ENCODE data around the gene PELI3. TPM values are rescaled to one million over a fixed set of nuclear protein-coding genes. Genes with fewer than 3 reads are reported as not detected.
A peak's percentile ranks its signal among the peaks of the same experiment; 100 is the strongest.

The PELI3 gene, protein sequence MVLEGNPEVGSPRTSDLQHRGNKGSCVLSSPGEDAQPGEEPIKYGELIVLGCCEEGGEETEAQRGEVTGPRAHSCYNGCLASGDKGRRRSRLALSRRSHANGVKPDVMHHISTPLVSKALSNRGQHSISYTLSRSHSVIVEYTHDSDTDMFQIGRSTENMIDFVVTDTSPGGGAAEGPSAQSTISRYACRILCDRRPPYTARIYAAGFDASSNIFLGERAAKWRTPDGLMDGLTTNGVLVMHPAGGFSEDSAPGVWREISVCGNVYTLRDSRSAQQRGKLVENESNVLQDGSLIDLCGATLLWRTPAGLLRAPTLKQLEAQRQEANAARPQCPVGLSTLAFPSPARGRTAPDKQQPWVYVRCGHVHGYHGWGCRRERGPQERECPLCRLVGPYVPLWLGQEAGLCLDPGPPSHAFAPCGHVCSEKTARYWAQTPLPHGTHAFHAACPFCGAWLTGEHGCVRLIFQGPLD
- 1 to 10 TPM; 5.1 to 5.8 TPM for total RNA-seq

DNA sequence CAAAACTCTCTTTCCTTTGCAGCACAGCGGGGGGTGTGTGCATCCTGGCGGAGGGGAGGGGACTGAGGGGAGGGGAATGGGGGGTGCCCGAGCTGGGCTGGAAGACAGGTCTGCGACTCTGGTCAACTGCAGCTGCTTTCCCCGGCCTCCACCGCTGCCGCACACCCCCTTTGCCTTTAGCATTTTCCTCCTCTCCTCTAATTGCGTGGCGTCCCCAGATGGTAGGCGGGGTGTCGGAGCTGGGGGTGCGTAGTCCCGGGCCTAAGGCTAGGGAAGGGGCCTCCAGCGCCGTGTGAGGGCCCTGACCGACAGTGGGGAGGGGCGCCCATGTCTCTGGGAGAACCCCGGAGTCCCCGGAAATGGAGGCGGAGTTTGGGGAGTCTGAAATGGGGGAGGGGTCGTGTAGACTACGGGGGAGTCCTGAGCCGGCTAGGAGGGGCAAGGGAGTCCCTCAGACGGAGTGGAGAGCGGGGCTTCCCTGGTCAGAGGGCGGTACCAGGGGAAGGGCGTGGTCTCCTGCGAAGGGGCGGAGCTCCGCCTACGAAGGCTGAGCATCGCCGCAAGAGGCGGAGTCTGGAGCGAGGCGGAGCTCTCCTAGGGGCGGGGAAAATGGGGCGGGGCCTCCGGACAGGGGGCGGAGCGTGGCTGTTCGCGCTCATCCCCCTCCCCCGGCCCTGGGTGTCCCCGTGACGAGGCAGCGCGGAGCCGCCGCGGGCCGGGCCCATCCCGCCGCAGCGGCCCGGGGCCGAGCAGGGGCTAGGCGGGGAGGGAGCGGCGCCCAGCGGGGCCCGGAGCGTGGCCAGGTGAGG, at the start of gene PELI3:
TSS of gene PELI3 (plus strand) at position 681 of the 809 bp plus-strand sequence. CDS start 1,224 bp downstream, outside the sequence.
- peaks cover 9% of the 10 kb centered on the region for H3K9me3 Mint-ChIP-seq (ENCODE audit: insufficient read depth)
- ATAC-seq = peak; percentile 85
- H3K27ac Mint-ChIP-seq = peak within 1 kb of the TSS; percentile 78
- H3K36me3 Mint-ChIP-seq (ENCODE audit: low read depth) = peaks cover 6% of the 10 kb centered on the region
- CTCF ChIA-PET = interaction anchor here (0.6 to 3.9 kb wide), 10 partner anchors 12 to 172 kb away, joined by 3 to 23 read pairs (median 4); partner anchors contain the start of genes DPP3, MRPL11 and RBM4
- H3K27me3 Mint-ChIP-seq (ENCODE audit: low read depth) = no peaks in the 10 kb centered on the region
- peak within 1 kb of the TSS; percentile 81 for H3K4me3 Mint-ChIP-seq
- peaks cover 48% of the 10 kb centered on the region for H3K4me1 Mint-ChIP-seq (ENCODE audit: low read depth)
- DNase-seq = peak; percentile 93
- POLR2A ChIA-PET = interaction anchor here (0.5 to 1.0 kb wide), 2 partner anchors 14 to 80 kb away, joined by 3 to 7 read pairs; partner anchors contain the start of gene DPP3

DNA sequence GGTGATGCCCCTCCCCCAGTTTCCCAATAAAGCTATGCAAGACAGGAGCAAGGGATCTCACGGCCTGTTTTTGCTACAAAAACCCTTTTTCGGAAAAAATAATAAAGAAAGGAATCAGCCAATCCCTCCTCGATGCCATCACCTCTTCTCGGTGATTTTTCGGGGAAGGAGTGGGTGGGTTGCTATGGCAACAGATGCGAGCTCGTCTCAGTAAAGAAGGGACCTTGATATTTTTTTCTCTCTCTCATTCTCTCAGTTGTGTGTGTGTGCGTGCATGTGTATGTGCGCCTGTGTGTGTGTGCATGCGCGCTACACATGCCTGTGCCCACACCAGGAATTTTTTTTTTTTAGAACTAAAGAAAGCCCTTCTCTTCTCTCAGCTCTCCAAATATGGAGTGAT, 49.7 kb upstream of the PELI3 start:
- no peak for DNase-seq
- no peak overlapping the region for H3K4me3 Mint-ChIP-seq
- ChIA-PET CTCF (interaction anchor here (1.0 to 2.3 kb wide), 4 partner anchors 9 to 263 kb away, joined by 3 to 27 read pairs (median 4); partner anchors contain the start of gene MRPL11), POLR2A (interaction anchor here (2.5 kb wide), 1 partner anchor 22 kb away, joined by 10 read pairs; the partner anchor contains the start of gene MRPL11)
- H3K36me3 Mint-ChIP-seq (ENCODE audit: low read depth) = no peaks in the 10 kb centered on the region
- H3K9me3 Mint-ChIP-seq (ENCODE audit: insufficient read depth) = peaks cover 5% of the 10 kb centered on the region
- H3K27ac Mint-ChIP-seq = no peak overlapping the region
- ATAC-seq = no peak
- peaks cover 39% of the 10 kb centered on the region for H3K27me3 Mint-ChIP-seq (ENCODE audit: low read depth)
- peaks cover 13% of the 10 kb centered on the region for H3K4me1 Mint-ChIP-seq (ENCODE audit: low read depth)

DNA sequence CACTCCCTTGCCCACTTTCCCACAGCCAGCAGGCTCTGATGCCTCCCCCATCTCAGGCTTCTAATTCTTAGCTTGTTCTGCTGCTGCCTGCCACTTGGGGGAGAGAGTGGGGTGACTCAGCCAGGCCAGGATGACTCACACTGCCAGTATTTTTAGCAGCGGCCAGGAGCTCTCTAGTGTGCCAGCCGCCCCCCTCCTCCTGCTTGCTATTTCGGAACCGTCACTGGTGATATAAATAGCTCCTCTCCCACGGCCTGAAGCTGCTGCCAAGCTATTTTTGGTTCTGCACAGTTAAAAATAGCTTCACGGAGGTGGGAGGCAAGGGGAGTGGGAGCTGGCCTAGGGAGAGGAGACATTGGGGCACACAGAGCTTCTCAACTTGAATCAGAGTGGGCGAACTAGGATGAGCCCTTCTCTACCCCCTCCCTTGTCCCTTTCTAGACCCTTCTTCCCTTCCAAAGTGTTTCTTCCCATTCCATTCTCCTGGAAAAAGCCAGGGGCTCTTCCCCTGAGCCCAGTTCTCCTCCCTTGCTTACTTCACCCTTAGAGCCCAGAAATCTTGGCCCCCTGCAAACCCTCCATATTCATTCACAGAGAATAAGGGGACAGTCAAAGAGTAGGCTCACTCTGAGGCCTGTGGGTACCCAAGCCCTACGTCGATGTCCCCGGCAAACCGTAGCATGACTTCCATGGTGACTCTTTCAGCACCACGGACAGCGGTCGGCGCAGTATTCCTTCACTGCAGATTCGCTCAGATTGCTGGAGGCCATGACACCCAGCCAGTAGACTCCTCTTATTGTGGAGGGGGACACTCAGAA, 48.3 kb upstream of the PELI3 start:
- CTCF ChIA-PET = interaction anchor here (0.7 to 2.3 kb wide), 12 partner anchors 8 to 261 kb away, joined by 3 to 27 read pairs (median 4); partner anchors contain the start of genes MRPL11, PELI3 and RBM4B
- peaks cover 37% of the 10 kb centered on the region for H3K27me3 Mint-ChIP-seq (ENCODE audit: low read depth)
- no peak overlapping the region for H3K27ac Mint-ChIP-seq
- H3K36me3 Mint-ChIP-seq (ENCODE audit: low read depth) = no peaks in the 10 kb centered on the region
- H3K4me1 Mint-ChIP-seq (ENCODE audit: low read depth) = peaks cover 13% of the 10 kb centered on the region
- DNase-seq (peak; percentile 82), ATAC-seq (peak; percentile 58)
- H3K4me3 Mint-ChIP-seq = no peak overlapping the region
- POLR2A ChIA-PET = interaction anchor here (2.5 kb wide), 1 partner anchor 20 kb away, joined by 10 read pairs; the partner anchor contains the start of gene MRPL11
- peaks cover 5% of the 10 kb centered on the region for H3K9me3 Mint-ChIP-seq (ENCODE audit: insufficient read depth)

DNA sequence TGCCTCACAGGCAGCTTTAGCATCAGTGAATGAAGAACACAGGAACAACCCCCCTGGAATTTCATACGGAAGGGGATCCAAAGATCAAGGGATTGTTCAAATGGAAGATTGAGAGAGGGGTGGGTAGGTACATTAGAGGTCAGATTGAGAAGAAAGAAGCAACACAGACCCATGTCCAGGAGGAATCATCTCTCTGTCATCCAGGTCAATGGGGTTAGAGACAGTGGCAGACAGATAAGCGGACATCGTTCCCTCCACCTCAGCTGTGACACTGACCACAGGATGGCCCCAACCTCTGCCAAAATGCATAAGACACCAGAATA, 47.8 kb upstream of the PELI3 start:
- no peak overlapping the region for H3K27ac Mint-ChIP-seq
- no peak for ATAC-seq

DNA sequence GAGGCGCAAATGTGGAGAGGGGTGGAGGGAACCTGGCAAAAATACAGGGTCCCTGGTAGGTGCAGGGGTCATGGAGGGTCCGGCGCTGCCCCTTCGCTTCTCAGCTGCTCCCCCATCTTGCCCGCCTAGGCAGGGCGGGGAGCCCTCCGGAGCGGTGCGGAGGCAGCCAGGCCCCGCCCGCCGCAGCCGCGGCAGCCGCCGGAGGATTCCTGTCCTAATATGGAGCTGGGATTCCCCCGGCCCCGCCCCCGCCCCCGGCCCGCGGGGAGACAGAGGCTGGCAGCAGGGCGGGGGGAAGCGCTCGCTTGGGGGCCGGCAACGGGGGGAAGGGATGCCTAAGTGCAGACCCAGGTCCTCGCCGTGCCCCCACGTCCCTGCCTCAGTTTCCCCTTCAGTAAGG, 46.9 kb upstream of the PELI3 start:
- CTCF ChIA-PET = interaction anchor here (0.9 to 1.1 kb wide), 2 partner anchors 11 to 18 kb away, joined by 3 to 4 read pairs; no protein-coding TSS in a partner anchor
- H3K27ac Mint-ChIP-seq = no peak overlapping the region
- H3K27me3 Mint-ChIP-seq (ENCODE audit: low read depth) = peaks cover 26% of the 10 kb centered on the region
- POLR2A ChIA-PET = no interaction called here
- peaks cover 13% of the 10 kb centered on the region for H3K4me1 Mint-ChIP-seq (ENCODE audit: low read depth)
- ATAC-seq = no peak
- no peaks in the 10 kb centered on the region for H3K36me3 Mint-ChIP-seq (ENCODE audit: low read depth)
- no peak overlapping the region for H3K4me3 Mint-ChIP-seq
- no peak for DNase-seq
- peaks cover 5% of the 10 kb centered on the region for H3K9me3 Mint-ChIP-seq (ENCODE audit: insufficient read depth)

More for the DNA sequence above, 47.8 kb upstream of the PELI3 start:
- peaks cover 33% of the 10 kb centered on the region for H3K27me3 Mint-ChIP-seq (ENCODE audit: low read depth)
- no peak for DNase-seq
- H3K36me3 Mint-ChIP-seq (ENCODE audit: low read depth) = no peaks in the 10 kb centered on the region
- no peak overlapping the region for H3K4me3 Mint-ChIP-seq
- ChIA-PET POLR2A (no interaction called here), CTCF (interaction anchor here (0.9 to 2.3 kb wide), 8 partner anchors 10 to 259 kb away, joined by 3 to 27 read pairs (median 5); partner anchors contain the start of genes MRPL11, PELI3 and RBM4B)
- H3K4me1 Mint-ChIP-seq (ENCODE audit: low read depth) = peaks cover 13% of the 10 kb centered on the region
- H3K9me3 Mint-ChIP-seq (ENCODE audit: insufficient read depth) = peaks cover 5% of the 10 kb centered on the region

DNA sequence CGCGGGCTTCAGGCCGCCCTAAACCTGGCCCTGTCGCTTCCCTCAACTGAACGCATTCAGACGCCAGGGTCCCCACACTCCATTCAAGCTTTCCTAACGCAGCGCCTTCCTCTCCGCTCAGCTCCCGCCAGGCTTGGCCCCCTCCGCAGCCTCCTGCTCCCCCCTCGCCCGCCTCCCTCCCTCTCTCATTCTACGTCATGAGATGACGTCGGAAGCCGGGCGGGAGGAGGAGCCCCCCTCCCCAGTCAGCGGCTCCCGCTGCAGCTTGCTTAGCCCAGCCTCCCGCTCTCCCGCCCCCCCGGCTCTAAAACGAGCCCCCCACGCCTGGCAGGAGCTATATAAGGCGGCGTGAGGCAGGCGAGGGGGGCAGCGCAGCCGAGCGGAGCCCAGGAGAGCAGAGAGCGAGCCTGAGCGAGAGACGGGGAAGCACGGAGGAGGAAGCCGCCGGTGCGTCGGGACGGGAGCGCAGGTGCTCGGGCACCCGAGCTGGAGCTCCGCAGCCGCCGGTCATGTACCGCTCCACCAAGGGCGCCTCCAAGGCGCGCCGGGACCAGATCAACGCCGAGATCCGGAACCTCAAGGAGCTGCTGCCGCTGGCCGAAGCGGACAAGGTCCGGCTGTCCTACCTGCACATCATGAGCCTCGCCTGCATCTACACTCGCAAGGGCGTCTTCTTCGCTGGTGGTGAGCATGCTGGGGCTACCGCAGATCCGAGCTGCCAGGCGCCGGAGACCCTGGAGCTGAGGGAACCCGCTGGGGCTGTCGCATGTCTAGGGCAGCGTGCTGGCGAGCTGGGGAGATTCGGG, 45.8 kb upstream of the PELI3 start, which contains the start of gene NPAS4:
TSS of gene NPAS4 (plus strand) at position 365 of the 806 bp plus-strand sequence. CDS start at position 510, 145 bp downstream.
- ChIA-PET CTCF (interaction anchor here (0.8 to 2.2 kb wide), 12 partner anchors 9 to 257 kb away, joined by 3 to 22 read pairs (median 6); partner anchors contain the start of genes DPP3, MRPL11, RBM4B and YIF1A), POLR2A (interaction anchor here (1.0 to 1.1 kb wide), 2 partner anchors 16 to 59 kb away, joined by 3 to 4 read pairs; partner anchors contain the start of gene DPP3)
- DNase-seq (no peak), ATAC-seq (no peak)
- H3K4me1 Mint-ChIP-seq (ENCODE audit: low read depth) = peaks cover 13% of the 10 kb centered on the region
- peaks cover 5% of the 10 kb centered on the region for H3K9me3 Mint-ChIP-seq (ENCODE audit: insufficient read depth)
- no peaks in the 10 kb centered on the region for H3K36me3 Mint-ChIP-seq (ENCODE audit: low read depth)
- no peak within 1 kb of the TSS for H3K27ac Mint-ChIP-seq
- no peak within 1 kb of the TSS for H3K4me3 Mint-ChIP-seq
- H3K27me3 Mint-ChIP-seq (ENCODE audit: low read depth) = peaks cover 24% of the 10 kb centered on the region

DNA sequence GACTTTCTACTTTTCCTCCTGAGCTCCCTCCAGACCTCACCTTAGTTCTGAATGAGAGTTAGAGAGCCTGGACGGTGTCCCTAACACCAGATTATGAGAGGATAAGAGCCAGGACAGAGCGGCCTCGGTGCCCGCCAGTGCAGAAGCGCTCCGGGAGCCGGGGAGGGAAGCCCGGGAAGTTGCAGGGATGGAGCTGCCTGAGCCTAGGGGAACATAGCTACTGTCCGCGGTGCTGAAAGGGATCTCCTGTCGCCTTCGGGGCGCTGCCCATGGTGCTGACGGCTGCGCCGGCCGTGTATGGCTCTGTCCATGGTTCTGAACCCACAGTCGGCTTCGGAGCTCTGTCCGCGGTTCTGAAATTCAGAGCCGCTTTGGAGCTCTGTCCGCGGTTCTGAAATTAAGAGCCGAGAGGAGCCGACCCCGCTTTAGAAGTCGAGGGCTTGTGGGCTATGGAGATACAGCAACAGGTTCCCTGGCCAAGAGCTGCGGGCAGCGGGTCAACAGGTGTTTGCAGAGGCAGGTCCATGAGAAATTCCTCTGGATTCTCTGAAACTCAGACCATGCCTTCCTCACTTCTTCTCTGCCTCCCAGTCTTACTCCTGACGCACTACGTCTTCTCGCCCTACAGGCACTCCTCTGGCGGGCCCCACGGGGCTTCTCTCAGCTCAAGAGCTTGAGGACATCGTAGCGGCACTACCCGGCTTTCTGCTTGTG, 45.1 kb upstream of the PELI3 start:
- H3K36me3 Mint-ChIP-seq (ENCODE audit: low read depth) = no peaks in the 10 kb centered on the region
- H3K4me3 Mint-ChIP-seq = no peak overlapping the region
- H3K4me1 Mint-ChIP-seq (ENCODE audit: low read depth) = peaks cover 13% of the 10 kb centered on the region
- CTCF ChIA-PET = interaction anchor here (0.8 to 2.2 kb wide), 11 partner anchors 9 to 256 kb away, joined by 3 to 22 read pairs (median 6); partner anchors contain the start of genes DPP3, MRPL11, RBM4B and YIF1A
- H3K27me3 Mint-ChIP-seq (ENCODE audit: low read depth) = peaks cover 19% of the 10 kb centered on the region
- H3K9me3 Mint-ChIP-seq (ENCODE audit: insufficient read depth) = peaks cover 5% of the 10 kb centered on the region
- ATAC-seq = peak; percentile 72
- H3K27ac Mint-ChIP-seq = no peak overlapping the region
- DNase-seq = peak; percentile 92
- POLR2A ChIA-PET = interaction anchor here (0.6 to 1.1 kb wide), 5 partner anchors 15 to 422 kb away, joined by 3 to 5 read pairs (median 3); partner anchors contain the start of genes DPP3 and MRPL11

DNA sequence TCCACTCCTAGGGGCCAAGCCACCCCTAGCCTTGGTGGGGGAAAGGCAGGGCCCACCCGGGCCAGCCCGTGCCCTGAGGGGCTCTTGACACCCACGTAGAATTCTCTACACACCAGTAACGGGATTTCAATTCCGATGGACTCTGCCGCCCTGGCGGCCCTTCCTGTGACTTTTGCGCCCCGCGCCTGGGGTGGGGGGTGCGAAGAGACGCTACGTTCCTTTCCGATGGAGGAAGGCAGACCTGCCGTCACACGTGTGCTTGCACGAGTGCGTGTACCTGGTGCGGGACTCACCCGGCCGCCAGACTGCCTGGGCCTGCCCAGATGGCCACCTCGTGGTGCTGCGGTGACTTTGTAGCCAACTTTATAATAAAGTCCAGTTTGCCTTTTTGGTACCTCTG, 40.4 kb upstream of the PELI3 start:
- H3K36me3 Mint-ChIP-seq (ENCODE audit: low read depth) = no peaks in the 10 kb centered on the region
- H3K27me3 Mint-ChIP-seq (ENCODE audit: low read depth) = peaks cover 2% of the 10 kb centered on the region
- ChIA-PET CTCF (interaction anchor here (0.7 kb wide), 1 partner anchor 8 kb away, joined by 3 read pairs; no protein-coding TSS in a partner anchor), POLR2A (no interaction called here)
- H3K9me3 Mint-ChIP-seq (ENCODE audit: insufficient read depth) = no peaks in the 10 kb centered on the region
- no peaks in the 10 kb centered on the region for H3K4me1 Mint-ChIP-seq (ENCODE audit: low read depth)
- DNase-seq = no peak
- H3K4me3 Mint-ChIP-seq = no peak overlapping the region
- no peak for ATAC-seq
- no peak overlapping the region for H3K27ac Mint-ChIP-seq

DNA sequence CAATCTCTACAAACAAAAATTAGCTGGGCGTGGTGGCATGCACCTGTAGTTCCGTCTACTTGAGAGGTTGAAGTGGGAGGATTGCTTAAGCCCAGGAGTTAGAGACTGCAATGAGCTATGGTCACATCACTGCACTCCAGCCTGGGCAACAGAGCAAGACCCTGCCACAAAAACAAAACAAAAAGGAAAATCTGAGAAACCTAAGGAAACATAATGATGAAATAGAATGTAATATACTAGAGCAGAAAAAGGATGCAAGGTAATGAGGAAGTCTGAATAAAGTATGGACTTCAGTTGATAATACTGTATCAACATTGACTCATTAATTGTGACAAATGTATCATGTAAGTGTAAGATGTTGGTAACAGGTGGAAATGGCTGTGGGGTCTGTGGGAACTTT, 37.8 kb upstream of the PELI3 start:
- H3K36me3 Mint-ChIP-seq (ENCODE audit: low read depth) = peaks cover 9% of the 10 kb centered on the region
- POLR2A ChIA-PET = no interaction called here

More for the DNA sequence above, 37.8 kb upstream of the PELI3 start:
- no peaks in the 10 kb centered on the region for H3K4me1 Mint-ChIP-seq (ENCODE audit: low read depth)
- CTCF ChIA-PET = interaction anchor here (0.7 to 2.9 kb wide), 12 partner anchors 10 to 252 kb away, joined by 3 to 19 read pairs (median 5); partner anchors contain the start of gene MRPL11
- no peaks in the 10 kb centered on the region for H3K27me3 Mint-ChIP-seq (ENCODE audit: low read depth)
- DNase-seq (no peak), ATAC-seq (no peak)
- no peak overlapping the region for H3K27ac Mint-ChIP-seq
- no peaks in the 10 kb centered on the region for H3K9me3 Mint-ChIP-seq (ENCODE audit: insufficient read depth)
- H3K4me3 Mint-ChIP-seq = no peak overlapping the region

Data from activated CD8-positive, alpha-beta T cell treated with anti-CD3 and anti-CD28 coated beads, Interleukin-2, amount 10 ng/mL, durations not matched to agents 7 days and 5 days (primary cell).